HG03060 (cell line): ENCODE results near the gene SSBP4.

Experiments
- ATAC-seq: cut with Tn5 transposase; IDR thresholded peaks from one replicate; pipeline ENCODE4 v1.9.1; 2021; ENCODE audit warnings: low read depth, moderate number of reproducible peaks; ENCODE audit not compliant: unreplicated experiment

The SSBP4 gene

GRCh38 chr19:18461471-18461870 is 42.3 kb downstream of the SSBP4 start:
- ATAC-seq, result no peak

GRCh38 chr19:18464646-18465045 is 45.4 kb downstream of the SSBP4 start:
- no peak for ATAC-seq

GRCh38 chr19:18465214-18465963 is 46.2 kb downstream of the SSBP4 start:
- ATAC-seq, result no peak

GRCh38 chr19:18465964-18466339 is 46.8 kb downstream of the SSBP4 start:
- no peak for ATAC-seq

GRCh38 chr19:18466354-18466753 is 47.2 kb downstream of the SSBP4 start:
- no peak for ATAC-seq

- no peak for ATAC-seq
Observed at GRCh38 chr19:18467978-18468377, 48.8 kb downstream of the SSBP4 start.

GRCh38 chr19:18468517-18468916 is 49.3 kb downstream of the SSBP4 start:
- ATAC-seq, result no peak

- no peak for ATAC-seq
Observed at GRCh38 chr19:18469069-18469846, 50.1 kb downstream of the SSBP4 start.

GRCh38 chr19:18470787-18471186 is 51.6 kb downstream of the SSBP4 start:
- ATAC-seq, result no peak

GRCh38 chr19:18473003-18473705 is 54.0 kb downstream of the SSBP4 start:
- no peak for ATAC-seq

- no peak for ATAC-seq
Observed at GRCh38 chr19:18473706-18474087, 54.5 kb downstream of the SSBP4 start.

- no peak for ATAC-seq
Observed at GRCh38 chr19:18474366-18474887, 55.2 kb downstream of the SSBP4 start.

GRCh38 chr19:18475004-18475453 is 55.8 kb downstream of the SSBP4 start:
- ATAC-seq, result no peak

- no peak for ATAC-seq
Observed at GRCh38 chr19:18475762-18476331, 56.6 kb downstream of the SSBP4 start.

GRCh38 chr19:18476507-18477041 is 57.4 kb downstream of the SSBP4 start:
- ATAC-seq, result no peak

GRCh38 chr19:18477042-18477779 is 58.0 kb downstream of the SSBP4 start:
- ATAC-seq, result no peak

GRCh38 chr19:18477974-18478373 is 58.8 kb downstream of the SSBP4 start:
- no peak for ATAC-seq

- no peak for ATAC-seq
Observed at GRCh38 chr19:18478545-18479311, 59.5 kb downstream of the SSBP4 start.
